GM18502 (cell line): ENCODE measurements around the gene CASP5.
"Not testable (repeated sequence)": the region's sequence is repeated elsewhere in the genome, so short reads cannot be mapped to it uniquely, and the experiment has no call there.

Experiments used
- ATAC-seq: cut with Tn5 transposase; IDR thresholded peaks from one replicate; pipeline ENCODE4 v1.9.1; 2021; ENCODE audit warnings: mild to moderate bottlenecking; ENCODE audit not compliant: unreplicated experiment, poor library complexity

Gene CASP5

DNA sequence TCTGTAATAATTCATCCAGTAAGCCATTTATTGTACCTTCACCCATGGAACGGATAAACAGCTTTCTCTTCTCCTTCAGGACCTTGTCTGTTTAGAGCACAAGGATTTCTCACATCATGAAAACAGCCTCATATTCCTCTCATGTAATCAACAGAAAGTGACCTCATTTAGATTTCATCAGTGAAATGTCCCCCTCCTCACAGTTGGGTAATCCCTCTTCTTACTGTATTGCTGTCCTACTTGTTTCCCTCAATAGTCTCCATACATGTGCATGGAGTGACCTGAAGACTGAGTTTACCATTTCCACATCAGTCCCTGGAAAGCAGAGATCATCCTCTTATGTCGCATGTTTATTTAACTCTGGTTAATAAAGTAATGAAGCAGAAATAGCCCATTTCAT lies 11.4 kb upstream of the CASP5 start:
- ATAC-seq = peak; percentile 14

DNA sequence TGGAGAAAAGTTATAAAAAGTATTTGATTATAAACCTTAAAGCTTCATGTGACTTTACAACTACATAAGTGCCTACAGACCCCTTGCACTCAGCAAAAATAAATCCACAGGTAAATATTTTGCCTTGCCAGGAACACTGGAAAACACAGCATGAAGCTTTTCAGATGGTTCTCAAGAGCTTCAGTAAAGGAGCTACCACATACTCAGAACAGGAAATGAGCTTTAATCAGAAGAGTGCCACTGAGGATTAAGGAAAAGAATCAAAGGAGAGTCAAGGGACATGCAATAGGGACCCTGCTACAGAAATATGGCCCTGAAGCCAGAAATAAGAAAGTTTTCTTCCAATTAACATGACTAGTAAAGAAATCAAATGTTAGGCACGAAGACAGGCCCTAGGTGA lies 10.8 kb upstream of the CASP5 start:
- no peak for ATAC-seq

DNA sequence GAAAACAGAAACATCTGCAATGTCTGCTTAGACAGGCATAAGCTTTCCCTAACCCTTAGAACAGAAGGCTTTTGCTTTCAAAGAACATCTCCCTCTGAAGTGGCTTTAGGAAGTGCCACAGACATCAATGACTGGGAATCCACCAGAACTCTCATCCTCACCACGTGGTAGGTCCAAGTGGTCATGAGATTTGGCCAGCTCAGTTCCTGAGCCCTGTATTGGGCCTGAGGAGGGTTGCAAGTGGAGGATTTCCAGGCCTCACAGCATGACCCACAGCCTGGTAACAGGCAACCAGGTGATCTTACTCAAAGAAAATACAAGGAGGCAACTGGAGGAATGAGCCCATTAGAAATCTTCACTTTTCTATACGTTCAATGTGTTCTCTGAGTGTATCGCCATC lies 10.4 kb upstream of the CASP5 start:
- ATAC-seq = no peak

DNA sequence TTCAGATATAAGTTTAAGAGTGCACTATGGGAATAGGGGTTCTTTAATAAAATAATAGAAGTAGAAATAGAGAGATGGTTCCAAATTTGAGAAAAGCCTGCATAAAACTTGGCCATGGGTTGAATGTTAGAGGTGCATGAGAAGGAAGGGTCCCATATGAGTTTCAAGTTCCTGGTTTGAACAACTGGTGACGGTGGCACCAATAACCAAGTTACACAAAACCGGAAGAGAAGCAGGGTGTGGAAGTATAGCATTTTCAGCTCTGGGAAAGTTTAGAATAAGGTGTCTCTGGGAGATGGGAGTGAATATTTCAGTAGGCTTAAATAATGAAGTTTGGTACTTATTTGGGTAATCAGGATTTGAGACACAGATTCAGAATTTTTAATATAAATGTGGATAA lies 9.5 kb upstream of the CASP5 start:
- ATAC-seq = no peak

DNA sequence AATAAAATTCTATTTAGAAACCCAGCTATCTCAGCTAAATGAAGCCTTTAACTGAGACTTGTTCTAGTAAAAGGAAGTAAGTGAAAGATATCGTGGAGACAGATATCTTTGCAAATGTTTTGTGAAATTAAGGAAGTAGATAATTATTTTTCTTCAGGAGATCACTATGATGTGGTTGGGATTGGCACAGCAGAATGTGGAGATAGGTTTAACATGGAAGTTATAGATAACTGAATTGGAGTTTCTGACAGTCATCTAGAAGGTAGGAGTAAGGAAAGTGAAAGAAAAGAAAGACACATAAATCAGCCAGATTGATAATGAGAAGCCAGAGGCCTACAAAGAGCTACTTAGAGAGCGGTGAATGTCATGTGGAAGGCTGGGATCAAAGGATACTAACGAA lies 4.7 kb upstream of the CASP5 start:
- ATAC-seq = no peak

DNA sequence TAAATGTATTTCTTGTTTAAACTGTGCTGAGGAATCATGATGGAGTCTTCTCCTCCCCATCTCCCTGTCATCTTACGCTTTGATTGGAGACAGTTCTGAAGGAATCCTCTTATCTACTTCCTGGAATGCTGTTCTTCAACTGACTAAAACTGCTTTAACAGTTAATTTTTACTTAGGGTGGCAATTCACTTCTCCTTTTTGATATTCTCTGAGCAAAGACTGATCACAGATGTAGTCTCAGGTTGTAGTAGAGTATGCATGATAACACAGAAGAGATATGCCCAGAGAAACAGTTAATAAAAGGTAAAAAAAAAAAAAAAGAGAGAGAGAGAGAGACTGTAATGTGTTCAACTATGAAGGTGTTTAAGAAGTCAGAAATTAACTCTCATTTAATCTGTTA lies 1.4 kb upstream of the CASP5 start:
- ATAC-seq = no peak

DNA sequence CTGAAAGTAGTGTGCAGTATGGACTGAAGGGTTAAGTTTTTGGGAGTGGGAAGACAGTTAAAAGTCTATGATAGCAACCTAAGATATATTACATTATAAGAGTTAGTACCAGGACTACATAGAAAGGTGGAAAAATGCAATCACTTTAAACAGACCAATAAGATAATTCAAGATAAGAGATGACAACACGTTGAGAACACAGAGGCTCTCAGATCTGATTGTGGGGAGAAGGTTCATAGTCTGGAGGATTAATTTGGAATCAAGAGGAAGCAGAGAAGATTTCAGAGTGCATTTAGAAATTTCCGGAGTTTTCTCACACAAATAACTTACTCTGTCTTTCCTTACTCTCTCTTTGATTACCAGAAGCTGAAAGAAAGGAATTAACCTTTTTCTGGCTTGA lies 441 bp downstream of the CASP5 start:
- no peak for ATAC-seq

DNA sequence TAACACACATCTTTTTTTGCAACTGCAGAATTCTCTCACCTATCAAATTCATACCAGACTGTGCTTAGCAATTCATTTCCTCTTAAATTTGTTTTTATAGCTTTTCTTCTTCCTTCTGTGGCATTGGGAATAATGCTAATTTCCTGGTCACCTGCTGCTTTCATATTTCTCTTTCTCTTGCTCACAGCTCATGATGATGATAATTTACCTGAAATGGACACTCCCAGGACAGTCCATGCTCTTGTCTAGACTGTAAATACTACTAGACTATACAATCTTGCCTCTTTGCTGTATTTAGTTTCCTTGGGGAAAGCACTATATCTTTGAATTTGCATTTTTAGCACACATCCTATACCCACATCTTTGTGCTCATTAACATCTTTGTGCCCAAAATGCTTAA lies 15.5 kb downstream of the CASP5 start:
- no peak for ATAC-seq

DNA sequence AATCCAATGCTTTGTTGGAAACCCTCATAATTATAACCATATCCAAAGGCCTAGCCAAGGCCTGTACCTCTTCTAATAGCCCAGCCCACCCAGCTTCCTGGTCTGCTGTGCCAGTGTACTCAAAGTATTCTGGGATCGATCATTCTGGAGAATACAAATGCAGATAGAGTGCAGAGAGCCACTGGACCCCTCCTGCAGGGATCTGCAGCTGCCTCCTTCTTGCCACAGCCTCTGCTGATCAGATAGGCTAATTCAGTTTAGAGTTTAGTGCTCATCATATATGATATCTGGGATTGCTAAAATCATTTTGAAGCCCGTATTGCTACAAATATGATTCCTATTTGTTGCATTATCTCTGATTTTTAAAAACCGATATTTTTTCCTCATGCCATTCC lies 17.5 kb downstream of the CASP5 start:
- ATAC-seq = no peak

DNA sequence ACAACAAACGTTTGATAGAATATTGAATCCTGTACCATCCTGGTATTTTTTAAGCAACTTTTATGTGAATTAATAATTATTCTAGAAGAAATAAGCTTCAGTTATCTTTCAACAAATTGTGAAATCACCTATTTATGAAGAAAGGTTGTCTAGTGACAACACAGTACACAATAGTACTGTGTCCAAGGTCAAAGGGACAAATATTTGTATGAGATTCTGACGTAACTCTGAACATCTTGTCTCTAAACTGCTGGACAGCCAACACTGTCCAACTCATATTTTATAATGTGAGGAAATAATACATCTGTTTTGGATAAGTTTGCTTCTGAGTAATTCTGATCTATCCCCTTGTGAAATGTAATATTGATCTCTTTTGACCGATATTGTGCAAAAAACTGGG lies 18.9 kb downstream of the CASP5 start:
- ATAC-seq = no peak

DNA sequence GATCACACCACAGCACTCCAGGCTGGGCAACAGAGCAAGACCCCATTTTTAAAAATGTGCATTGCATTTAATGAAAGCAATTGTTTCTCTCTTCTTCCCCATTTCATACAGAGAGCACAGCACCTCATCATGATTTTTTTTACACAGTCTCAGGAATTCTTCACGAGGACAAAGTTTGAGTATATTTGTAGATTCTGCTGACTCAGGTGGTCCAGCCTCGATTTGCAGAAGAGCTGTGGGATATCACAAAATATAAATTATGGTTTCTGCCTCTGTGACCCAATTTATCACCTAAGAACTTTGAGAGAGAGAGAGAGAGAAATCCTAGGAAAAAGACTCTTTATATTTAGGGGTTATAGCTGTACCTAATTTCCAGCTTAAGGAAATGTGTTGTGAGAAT lies 19.8 kb downstream of the CASP5 start:
- no peak for ATAC-seq

DNA sequence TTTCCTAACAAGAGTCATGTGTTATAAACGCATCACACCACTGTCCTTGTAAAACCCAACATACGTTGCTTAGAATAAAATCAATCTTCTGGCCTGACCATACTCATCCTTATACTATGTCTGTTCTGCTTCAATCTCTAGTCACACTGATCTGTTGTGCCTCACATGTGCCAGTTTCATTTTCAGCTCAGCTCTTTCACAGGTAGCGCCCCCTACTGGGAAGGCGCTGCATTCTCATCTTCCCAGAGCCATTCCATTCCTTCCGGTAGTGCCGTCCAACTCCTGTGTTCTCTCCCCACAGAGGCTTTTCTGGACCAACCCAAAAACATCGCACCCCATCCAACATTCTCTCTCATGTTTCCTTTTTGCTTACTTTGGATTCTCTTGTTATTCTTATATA lies 22.2 kb downstream of the CASP5 start:
- ATAC-seq = peak; percentile 92

DNA sequence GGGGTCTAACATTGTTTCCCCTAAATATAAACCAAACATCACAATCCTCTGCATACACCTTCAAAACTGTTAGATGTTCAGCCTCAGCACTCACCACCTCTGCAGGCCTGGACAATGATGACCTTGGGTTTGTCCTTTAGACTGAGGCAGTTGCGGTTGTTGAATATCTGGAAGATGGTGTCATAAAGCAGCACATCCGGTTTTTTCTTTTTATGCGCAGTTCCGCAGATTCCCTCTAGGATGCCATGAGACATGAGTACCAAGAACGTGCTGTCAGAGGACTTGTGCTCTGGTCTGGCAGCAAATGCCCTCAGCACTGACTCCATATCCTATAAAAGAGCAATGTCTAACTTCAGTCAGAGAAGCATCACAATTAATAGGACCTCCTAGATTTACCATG lies 22.8 kb downstream of the CASP5 start:
- no peak for ATAC-seq

DNA sequence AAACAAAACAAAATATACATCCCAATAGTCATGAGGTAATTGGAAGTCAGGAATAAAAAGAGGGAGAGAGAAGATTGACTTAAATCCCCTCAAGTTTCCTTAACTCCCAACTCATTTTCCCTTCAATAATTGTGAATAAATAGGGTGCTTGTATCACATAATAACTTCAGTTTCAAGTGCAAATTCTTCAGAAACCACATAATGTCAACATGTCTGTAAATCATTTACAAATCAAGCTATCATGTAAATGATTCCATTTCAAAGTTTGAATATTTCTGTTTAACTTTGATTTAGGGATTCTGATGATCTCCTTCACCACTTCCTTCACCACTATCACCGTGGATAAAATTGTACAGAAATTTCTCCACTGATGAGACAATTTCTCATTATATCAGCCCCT lies 23.2 kb downstream of the CASP5 start:
- no peak for ATAC-seq

DNA sequence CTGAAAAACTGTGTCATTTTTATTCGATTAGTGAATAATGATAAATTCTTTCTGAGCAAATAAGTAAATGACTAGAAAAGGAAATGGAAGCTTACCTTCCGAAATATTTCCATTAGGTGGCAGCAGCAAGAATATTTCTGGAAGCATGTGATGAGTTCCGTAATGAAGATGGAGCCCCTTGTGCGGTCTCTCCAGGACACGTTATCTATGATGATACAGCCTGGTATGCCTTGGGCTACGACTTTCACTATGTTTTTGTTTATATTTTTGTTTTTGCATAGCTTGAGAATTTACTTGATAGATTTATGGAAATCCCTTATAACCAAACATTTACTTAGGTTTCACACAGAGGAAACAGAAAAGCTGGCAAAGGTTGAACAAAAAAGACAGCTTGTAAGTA lies 25.7 kb downstream of the CASP5 start:
- no peak for ATAC-seq

DNA sequence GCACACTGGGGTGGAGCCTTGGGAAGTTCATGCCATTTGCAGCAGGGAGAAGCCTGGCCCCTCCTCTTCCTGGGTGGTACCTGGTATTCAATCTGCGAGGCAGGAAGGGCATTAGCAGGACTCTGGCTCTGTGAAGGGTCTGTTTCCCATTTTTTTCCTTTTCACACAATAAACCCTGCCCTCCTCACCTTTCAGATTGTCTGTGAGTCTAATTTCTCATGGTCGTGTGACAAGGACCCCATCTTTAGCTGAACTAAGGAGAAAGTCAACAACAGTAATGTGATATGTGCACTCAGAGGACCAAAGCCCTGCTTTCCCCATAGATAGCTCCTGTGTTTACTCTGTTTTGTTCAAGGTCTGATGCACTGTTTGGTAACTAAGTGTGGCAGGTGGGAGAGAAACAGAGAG lies 28.0 kb downstream of the CASP5 start:
- no peak for ATAC-seq

DNA sequence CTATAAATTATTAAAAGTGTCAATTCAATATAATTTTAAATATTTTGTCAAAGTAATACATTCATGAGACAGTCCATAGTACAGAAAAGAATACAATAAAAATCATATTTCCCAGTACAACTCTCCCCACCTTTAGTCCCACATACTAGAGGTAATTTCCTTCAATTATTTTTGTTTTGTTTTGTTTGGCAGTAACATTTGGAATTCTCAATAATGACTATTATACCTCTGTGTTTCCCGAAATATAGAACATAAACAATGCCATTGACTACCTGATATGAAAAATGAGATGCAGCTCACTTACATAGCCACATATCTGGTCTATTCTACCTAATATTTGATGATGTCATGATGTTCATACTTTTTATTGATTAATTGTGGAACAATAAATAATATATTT lies 30.2 kb downstream of the CASP5 start:
- no peak for ATAC-seq

DNA sequence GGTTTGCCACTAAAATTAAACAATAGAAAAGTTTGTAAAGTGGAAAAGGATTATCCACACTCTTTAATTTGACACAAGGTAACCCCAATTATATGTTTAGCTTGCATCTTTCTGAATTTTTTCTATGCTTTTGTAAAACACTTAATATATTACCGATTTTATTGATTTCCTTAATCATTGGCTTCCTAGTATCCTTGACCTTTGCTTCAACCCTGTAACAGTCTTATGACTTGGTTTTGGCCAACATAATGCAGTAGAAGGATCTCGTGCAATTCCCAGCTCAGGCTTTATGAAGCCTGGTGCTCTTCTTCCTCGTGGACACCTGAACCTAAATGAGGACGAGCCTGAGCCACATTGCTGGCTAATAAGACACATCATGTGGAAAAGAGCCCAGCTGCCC lies 31.0 kb downstream of the CASP5 start:
- ATAC-seq = no peak

DNA sequence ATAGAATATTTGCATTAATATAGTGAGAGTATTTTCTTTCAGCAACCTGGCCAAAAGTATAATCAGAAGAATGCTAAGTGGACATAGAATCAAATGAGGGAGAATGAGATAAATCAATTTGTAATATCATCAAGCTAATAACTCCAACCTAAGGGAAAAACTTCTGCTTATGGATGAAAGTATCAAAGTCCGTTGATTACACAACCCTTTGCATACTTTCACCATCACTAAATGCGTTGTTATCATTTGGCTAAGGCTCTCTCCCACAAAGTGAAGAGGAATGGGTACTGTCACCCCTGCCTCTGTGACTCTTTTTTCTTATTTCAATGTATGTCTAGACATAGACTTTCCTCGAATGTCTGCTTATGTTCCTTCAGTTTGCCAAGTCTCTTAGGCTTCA lies 38.2 kb downstream of the CASP5 start:
- ATAC-seq = no peak

DNA sequence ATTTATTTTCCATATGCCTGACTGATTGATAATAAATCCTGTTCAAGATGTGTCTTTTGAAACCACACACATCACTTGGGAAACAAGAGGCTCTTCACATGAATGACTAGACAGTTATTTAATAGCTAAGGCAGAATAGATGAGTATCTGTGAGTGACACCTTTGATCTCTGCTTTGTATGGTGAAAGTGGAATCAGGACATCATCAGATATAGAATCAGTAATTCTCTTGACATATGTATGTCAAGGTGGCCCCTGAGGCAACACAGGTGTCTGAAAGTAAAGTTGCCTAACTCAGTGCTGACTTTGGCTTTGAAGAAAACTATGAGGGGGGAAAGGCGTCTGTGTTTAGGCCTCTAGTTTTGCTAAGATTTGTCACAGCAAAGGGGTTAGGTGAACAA lies 43.1 kb downstream of the CASP5 start:
- ATAC-seq = no peak

DNA sequence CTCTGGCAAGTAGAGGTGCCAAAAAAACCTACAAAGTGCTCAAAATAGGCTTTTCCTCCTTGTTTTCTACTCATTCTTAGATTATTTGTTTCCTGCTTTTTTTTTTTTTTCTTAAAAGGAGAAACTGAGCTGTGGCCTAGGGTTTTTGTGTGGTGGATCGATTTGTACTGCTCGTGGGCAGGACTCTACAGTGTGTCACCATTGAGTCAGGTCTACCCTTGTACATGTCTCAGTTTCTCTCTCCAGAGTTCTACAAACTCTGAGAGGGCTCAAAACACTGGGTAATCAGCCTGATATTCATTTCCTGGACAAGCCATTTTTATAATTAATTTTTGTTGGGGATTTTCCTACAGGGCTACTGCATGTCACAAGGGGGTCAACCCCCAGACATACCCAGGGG lies 49.4 kb downstream of the CASP5 start:
- no peak for ATAC-seq

DNA sequence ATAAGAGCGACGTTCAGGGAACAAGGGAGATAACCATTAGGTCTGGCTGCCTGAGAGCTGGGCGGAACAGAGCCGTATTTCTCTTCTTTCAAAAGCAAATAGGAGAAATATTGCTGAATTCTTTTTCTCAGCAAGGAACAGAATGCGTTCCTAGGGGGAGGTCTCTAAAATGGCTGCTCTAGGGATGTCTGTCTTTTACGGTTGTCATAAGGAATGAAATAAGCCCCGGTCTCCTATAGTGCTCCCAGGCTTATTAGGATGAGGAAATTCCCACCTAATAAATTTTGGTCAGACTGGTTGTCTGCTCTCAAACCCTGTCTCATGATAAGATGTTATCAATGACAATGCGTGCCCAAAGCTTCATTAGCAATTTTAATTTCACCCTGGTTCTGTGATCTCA lies 50.0 kb downstream of the CASP5 start:
- ATAC-seq = not testable (repeated sequence)

DNA sequence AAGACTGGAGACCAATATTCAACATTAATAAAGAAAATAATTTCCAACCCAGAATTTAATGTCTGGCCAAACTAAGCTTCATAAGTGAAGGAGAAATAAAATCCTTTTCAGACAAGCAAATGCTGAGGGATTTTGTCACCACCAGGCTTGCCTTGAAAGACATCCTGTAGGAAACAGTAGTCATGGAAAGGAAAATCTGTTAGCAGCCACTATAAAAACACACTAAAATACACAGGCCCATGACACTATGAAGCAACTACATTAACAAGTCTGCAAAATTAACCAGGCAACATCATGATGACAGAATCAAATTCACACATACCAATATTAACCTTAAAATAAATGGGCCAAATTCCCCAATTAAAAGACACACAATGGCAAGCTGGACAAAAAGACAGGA lies 52.2 kb downstream of the CASP5 start:
- ATAC-seq = no peak
